HEK293 (cell line): ENCODE measurements around the gene SMC3.

Experiments used
- EGR2 ChIP-seq: fragments of 450-650 bp; formaldehyde crosslinking; IDR thresholded peaks from 2 replicates; pipeline ENCODE4 v1.5.1; 2016; ENCODE audit warnings: low read depth, missing biosample characterization, missing genetic modification characterization
- KLF16 ChIP-seq: fragments of 450-650 bp; formaldehyde crosslinking; IDR thresholded peaks from 2 replicates; pipeline ENCODE4 v1.5.1; 2017; ENCODE audit warnings: missing biosample characterization, missing genetic modification characterization
- TCF7L2 ChIP-seq: IDR thresholded peaks from 2 replicates; pipeline ENCODE4 v1.6.1; 2011; ENCODE audit warnings: low read depth, mild to moderate bottlenecking, inconsistent platforms, low read length, moderate library complexity, borderline replicate concordance
- ZFHX2 ChIP-seq: fragments of 450-650 bp; formaldehyde crosslinking; conservative IDR thresholded peaks from 2 replicates; pipeline ENCODE4 v1.5.1; 2016; ENCODE audit warnings: missing biosample characterization, missing genetic modification characterization
- ZNF112 ChIP-seq: fragments of 450-650 bp; formaldehyde crosslinking; IDR thresholded peaks from 2 replicates; pipeline ENCODE4 v1.5.0; 2017; ENCODE audit warnings: missing biosample characterization, missing genetic modification characterization
- ZNF132 ChIP-seq: fragments of 450-650 bp; formaldehyde crosslinking; IDR thresholded peaks from 2 replicates; pipeline ENCODE4 v1.5.1; 2017; ENCODE audit warnings: missing biosample characterization, missing genetic modification characterization, borderline replicate concordance
- ZNF561 ChIP-seq: fragments of 450-650 bp; IDR thresholded peaks from 2 replicates; pipeline ENCODE4 v1.5.1; 2018; ENCODE audit warnings: missing biosample characterization, missing genetic modification characterization, borderline replicate concordance
- ZNF660 ChIP-seq: fragments of 450-650 bp; IDR thresholded peaks from 2 replicates; pipeline ENCODE4 v1.5.1; 2018; ENCODE audit warnings: missing biosample characterization, mild to moderate bottlenecking, missing genetic modification characterization
- TF ChIP-seq, protein P1 (sequence below): fragments of 450-650 bp; formaldehyde crosslinking; IDR thresholded peaks from 2 replicates; pipeline ENCODE4 v1.5.1; 2016; ENCODE audit warnings: missing biosample characterization, missing genetic modification characterization
- TF ChIP-seq, protein P2 (sequence below): fragments of 450-650 bp; formaldehyde crosslinking; IDR thresholded peaks from 2 replicates; pipeline ENCODE4 v1.5.1; 2016; ENCODE audit warnings: missing biosample characterization, missing genetic modification characterization
- TF ChIP-seq, protein P3 (sequence below): fragments of 450-650 bp; formaldehyde crosslinking; IDR thresholded peaks from 2 replicates; pipeline ENCODE4 v1.5.1; 2017; ENCODE audit warnings: missing biosample characterization, missing genetic modification characterization
- TF ChIP-seq, protein P4 (sequence below): fragments of 450-650 bp; formaldehyde crosslinking; optimal IDR thresholded peaks from 2 replicates; pipeline ENCODE3; 2016; ENCODE audit warnings: missing biosample characterization, mild to moderate bottlenecking, missing genetic modification characterization

DNA sequence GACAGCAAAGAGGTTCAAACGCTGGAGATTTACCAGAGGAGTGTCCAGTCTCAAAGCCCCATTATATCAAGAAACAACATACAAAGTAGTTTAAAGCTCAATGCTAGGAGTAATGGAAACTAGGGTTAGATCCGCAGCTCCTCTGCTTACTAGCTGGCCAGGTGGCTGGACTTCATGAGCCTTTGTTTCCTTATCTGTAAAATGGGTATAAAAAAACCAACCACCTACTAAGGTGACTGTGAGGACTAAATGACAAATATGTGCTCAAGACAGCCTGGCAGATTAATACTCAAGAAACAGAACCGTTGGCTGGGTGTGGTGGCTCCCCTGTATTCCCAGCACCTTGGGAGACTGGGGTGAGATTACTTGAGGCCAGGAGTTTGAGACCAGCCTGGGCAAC lies 70.8 kb downstream of the SMC3 start:
- TF ChIP-seq, protein P1, sequence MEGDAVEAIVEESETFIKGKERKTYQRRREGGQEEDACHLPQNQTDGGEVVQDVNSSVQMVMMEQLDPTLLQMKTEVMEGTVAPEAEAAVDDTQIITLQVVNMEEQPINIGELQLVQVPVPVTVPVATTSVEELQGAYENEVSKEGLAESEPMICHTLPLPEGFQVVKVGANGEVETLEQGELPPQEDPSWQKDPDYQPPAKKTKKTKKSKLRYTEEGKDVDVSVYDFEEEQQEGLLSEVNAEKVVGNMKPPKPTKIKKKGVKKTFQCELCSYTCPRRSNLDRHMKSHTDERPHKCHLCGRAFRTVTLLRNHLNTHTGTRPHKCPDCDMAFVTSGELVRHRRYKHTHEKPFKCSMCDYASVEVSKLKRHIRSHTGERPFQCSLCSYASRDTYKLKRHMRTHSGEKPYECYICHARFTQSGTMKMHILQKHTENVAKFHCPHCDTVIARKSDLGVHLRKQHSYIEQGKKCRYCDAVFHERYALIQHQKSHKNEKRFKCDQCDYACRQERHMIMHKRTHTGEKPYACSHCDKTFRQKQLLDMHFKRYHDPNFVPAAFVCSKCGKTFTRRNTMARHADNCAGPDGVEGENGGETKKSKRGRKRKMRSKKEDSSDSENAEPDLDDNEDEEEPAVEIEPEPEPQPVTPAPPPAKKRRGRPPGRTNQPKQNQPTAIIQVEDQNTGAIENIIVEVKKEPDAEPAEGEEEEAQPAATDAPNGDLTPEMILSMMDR (tag by site-specific recombination): no peak
- TF ChIP-seq ZFHX2 (tag by site-specific recombination): no peak
- TF ChIP-seq, protein P2, sequence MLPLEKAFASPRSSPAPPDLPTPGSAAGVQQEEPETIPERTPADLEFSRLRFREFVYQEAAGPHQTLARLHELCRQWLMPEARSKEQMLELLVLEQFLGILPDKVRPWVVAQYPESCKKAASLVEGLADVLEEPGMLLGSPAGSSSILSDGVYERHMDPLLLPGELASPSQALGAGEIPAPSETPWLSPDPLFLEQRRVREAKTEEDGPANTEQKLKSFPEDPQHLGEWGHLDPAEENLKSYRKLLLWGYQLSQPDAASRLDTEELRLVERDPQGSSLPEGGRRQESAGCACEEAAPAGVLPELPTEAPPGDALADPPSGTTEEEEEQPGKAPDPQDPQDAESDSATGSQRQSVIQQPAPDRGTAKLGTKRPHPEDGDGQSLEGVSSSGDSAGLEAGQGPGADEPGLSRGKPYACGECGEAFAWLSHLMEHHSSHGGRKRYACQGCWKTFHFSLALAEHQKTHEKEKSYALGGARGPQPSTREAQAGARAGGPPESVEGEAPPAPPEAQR: no peak
- TF ChIP-seq TCF7L2: no peak
- TF ChIP-seq, protein P3, sequence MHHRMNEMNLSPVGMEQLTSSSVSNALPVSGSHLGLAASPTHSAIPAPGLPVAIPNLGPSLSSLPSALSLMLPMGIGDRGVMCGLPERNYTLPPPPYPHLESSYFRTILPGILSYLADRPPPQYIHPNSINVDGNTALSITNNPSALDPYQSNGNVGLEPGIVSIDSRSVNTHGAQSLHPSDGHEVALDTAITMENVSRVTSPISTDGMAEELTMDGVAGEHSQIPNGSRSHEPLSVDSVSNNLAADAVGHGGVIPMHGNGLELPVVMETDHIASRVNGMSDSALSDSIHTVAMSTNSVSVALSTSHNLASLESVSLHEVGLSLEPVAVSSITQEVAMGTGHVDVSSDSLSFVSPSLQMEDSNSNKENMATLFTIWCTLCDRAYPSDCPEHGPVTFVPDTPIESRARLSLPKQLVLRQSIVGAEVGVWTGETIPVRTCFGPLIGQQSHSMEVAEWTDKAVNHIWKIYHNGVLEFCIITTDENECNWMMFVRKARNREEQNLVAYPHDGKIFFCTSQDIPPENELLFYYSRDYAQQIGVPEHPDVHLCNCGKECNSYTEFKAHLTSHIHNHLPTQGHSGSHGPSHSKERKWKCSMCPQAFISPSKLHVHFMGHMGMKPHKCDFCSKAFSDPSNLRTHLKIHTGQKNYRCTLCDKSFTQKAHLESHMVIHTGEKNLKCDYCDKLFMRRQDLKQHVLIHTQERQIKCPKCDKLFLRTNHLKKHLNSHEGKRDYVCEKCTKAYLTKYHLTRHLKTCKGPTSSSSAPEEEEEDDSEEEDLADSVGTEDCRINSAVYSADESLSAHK (tag by site-specific recombination): no peak
- no peak for TF ChIP-seq ZNF561 (tag by site-specific recombination)
- TF ChIP-seq EGR2 (tag by site-specific recombination): no peak
- no peak for TF ChIP-seq ZNF132 (tag by site-specific recombination)
- no peak for TF ChIP-seq ZNF112 (tag by site-specific recombination)
- no peak for TF ChIP-seq ZNF660
- TF ChIP-seq KLF16: no peak
- TF ChIP-seq, protein P4, sequence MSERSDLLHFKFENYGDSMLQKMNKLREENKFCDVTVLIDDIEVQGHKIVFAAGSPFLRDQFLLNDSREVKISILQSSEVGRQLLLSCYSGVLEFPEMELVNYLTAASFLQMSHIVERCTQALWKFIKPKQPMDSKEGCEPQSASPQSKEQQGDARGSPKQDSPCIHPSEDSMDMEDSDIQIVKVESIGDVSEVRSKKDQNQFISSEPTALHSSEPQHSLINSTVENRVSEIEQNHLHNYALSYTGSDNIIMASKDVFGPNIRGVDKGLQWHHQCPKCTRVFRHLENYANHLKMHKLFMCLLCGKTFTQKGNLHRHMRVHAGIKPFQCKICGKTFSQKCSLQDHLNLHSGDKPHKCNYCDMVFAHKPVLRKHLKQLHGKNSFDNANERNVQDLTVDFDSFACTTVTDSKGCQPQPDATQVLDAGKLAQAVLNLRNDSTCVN (tag by site-specific recombination): no peak
